Astrocyte (in vitro differentiated cells and primary cell): ENCODE results near the gene ASIC3. TPM values are rescaled to one million over a fixed set of nuclear protein-coding genes. Genes with fewer than 3 reads are reported as not detected.

Source experiments
- DNase-seq: peaks from one replicate; pipeline ENCODE4 v3.0.0-alpha.2; 2010; ENCODE audit warnings: low read depth
- FAIRE-seq: peaks from 2 replicates; lab custom pipeline; 2011; peaks lifted over from hg19 to GRCh38; lab: Jason Lieb, UNC
- H2AFZ ChIP-seq: 2 replicates; pipeline ENCODE4 v1.6.0; 2012; ENCODE audit warnings: low read depth, low read length, inconsistent platforms
- H3K27ac ChIP-seq: 2 replicates; pipeline ENCODE4 v1.5.1; 2011; ENCODE audit warnings: low read depth, low read length, inconsistent platforms
- H3K27me3 ChIP-seq: 2 replicates; pipeline ENCODE4 v1.6.0; 2011; ENCODE audit warnings: low read length, inconsistent platforms; ENCODE audit not compliant: insufficient read depth
- H3K36me3 ChIP-seq: 2 replicates; pipeline ENCODE4 v1.5.1; 2011; ENCODE audit warnings: low read length, inconsistent platforms; ENCODE audit not compliant: insufficient read depth
- H3K4me1 ChIP-seq: 2 replicates; pipeline ENCODE4 v1.5.1; 2011; ENCODE audit warnings: low read length, inconsistent platforms; ENCODE audit not compliant: insufficient read depth
- H3K4me2 ChIP-seq: 2 replicates; pipeline ENCODE4 v1.6.0; 2012; ENCODE audit warnings: low read length, inconsistent platforms
- H3K4me3 ChIP-seq: 2 replicates; pipeline ENCODE4 v1.5.1; 2011; ENCODE audit warnings: low read depth, mild to moderate bottlenecking, low read length, inconsistent platforms; ENCODE audit not compliant: insufficient read depth
- H3K79me2 ChIP-seq: 2 replicates; pipeline ENCODE4 v1.6.0; 2012; ENCODE audit warnings: mild to moderate bottlenecking, low read length, inconsistent platforms; ENCODE audit not compliant: insufficient read depth
- H3K9ac ChIP-seq: 2 replicates; pipeline ENCODE4 v1.6.0; 2012; ENCODE audit warnings: mild to moderate bottlenecking, low read length, inconsistent platforms
- H3K9me3 ChIP-seq: 2 replicates; pipeline ENCODE4 v1.5.1; 2012; ENCODE audit warnings: low read depth, mild to moderate bottlenecking, low read length, inconsistent platforms; ENCODE audit not compliant: insufficient read depth
- H4K20me1 ChIP-seq: 2 replicates; pipeline ENCODE4 v1.6.0; 2012; ENCODE audit warnings: low read length, inconsistent platforms; ENCODE audit not compliant: insufficient read depth
- H3K27ac Mint-ChIP-seq: one replicate; pipeline ENCODE4 v1.8.0; 2021; ENCODE audit warnings: mild to moderate bottlenecking, mixed read lengths; ENCODE audit not compliant: unreplicated experiment
- H3K27me3 Mint-ChIP-seq: one replicate; pipeline ENCODE4 v1.8.0; 2021; ENCODE audit warnings: low read depth, mixed read lengths; ENCODE audit not compliant: unreplicated experiment
- H3K36me3 Mint-ChIP-seq: one replicate; pipeline ENCODE4 v1.8.0; 2021; ENCODE audit warnings: low read depth, mixed read lengths; ENCODE audit not compliant: unreplicated experiment
- H3K4me1 Mint-ChIP-seq: one replicate; pipeline ENCODE4 v1.8.0; 2021; ENCODE audit warnings: low read depth, mixed read lengths; ENCODE audit not compliant: unreplicated experiment
- H3K4me3 Mint-ChIP-seq: one replicate; pipeline ENCODE4 v1.8.0; 2021; ENCODE audit warnings: mild to moderate bottlenecking, moderate library complexity, mixed read lengths; ENCODE audit not compliant: unreplicated experiment
- H3K9me3 Mint-ChIP-seq: one replicate; pipeline ENCODE4 v1.8.0; 2021; ENCODE audit warnings: mild to moderate bottlenecking, mixed read lengths; ENCODE audit not compliant: unreplicated experiment
- EZH2 ChIP-seq: IDR thresholded peaks from 2 replicates; pipeline ENCODE4 v1.6.1; 2012; ENCODE audit warnings: mild to moderate bottlenecking, low read length, inconsistent platforms; ENCODE audit not compliant: insufficient read depth
- total RNA-seq: library from RNA; stranded (reverse); gene quantifications from 2 replicates; pipeline ENCODE4 v1.2.1, GENCODE V29; 2021
- TF ChIP-seq, protein P1 (sequence below): IDR thresholded peaks from 2 replicates; pipeline ENCODE4 v1.5.1; 2011; ENCODE audit warnings: low read depth, mild to moderate bottlenecking, inconsistent platforms, low read length, moderate library complexity; ENCODE audit not compliant: insufficient read depth

ASIC3 gene
- total RNA-seq, 1 donor from 2014 or later: 3.9 TPM

DNA sequence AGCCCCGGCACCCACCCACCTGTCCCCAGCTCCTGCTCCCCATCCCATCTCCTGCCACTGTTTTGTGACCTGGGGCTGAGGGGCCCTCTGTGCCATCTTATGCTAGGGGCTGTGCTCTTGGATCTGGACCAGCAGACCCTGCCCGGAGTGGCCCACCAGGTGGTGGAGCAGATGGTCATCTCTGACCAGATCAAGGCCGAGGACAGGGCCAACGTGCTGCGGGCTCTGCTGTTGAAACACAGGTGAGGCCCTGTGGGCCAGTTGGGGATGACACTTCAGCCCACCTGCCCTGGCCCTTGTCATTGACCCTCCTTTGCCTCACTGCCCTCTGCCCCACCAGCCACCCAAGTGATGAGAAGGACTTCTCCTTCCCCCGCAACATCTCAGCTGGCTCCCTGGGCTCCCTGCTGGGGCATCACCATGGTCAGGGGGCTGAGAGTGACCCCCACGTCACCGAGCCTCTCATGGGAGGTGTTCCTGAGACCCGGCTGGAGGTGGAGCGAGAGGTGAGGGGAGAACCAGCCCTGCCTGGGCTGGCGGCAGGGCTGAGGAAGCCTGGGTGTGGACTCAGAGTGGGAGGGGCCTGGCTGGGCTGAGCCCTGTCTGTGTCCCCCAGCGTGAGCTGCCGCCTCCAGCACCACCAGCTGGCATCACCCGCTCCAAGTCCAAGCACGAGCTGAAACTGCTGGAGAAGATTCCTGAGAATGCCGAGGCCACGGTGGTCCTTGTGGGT, 21.7 kb downstream of the ASIC3 start:
- peak overlapping the region; percentile 34 for H3K27ac Mint-ChIP-seq
- no peak overlapping the region for H3K4me3 ChIP-seq
- H3K4me1 Mint-ChIP-seq: peaks cover 7% of the 10 kb centered on the region
- DNase-seq: no peak
- peaks cover 39% of the 10 kb centered on the region for H3K36me3 ChIP-seq
- no peaks in the 10 kb centered on the region for H3K27me3 ChIP-seq
- H2AFZ ChIP-seq: no peak overlapping the region
- no peak overlapping the region for H3K4me2 ChIP-seq
- peaks cover 45% of the 10 kb centered on the region for H4K20me1 ChIP-seq
- no peaks in the 10 kb centered on the region for H3K27me3 Mint-ChIP-seq
- no peaks in the 10 kb centered on the region for H3K9me3 ChIP-seq
- peaks cover 12% of the 10 kb centered on the region for H3K79me2 ChIP-seq
- no peak overlapping the region for H3K4me3 Mint-ChIP-seq
- H3K4me1 ChIP-seq: no peaks in the 10 kb centered on the region
- no peak for FAIRE-seq
- H3K9ac ChIP-seq: no peak overlapping the region
- no peak overlapping the region for H3K27ac ChIP-seq
- TF ChIP-seq, protein P1, sequence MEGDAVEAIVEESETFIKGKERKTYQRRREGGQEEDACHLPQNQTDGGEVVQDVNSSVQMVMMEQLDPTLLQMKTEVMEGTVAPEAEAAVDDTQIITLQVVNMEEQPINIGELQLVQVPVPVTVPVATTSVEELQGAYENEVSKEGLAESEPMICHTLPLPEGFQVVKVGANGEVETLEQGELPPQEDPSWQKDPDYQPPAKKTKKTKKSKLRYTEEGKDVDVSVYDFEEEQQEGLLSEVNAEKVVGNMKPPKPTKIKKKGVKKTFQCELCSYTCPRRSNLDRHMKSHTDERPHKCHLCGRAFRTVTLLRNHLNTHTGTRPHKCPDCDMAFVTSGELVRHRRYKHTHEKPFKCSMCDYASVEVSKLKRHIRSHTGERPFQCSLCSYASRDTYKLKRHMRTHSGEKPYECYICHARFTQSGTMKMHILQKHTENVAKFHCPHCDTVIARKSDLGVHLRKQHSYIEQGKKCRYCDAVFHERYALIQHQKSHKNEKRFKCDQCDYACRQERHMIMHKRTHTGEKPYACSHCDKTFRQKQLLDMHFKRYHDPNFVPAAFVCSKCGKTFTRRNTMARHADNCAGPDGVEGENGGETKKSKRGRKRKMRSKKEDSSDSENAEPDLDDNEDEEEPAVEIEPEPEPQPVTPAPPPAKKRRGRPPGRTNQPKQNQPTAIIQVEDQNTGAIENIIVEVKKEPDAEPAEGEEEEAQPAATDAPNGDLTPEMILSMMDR: no peak
- TF ChIP-seq EZH2: no peak
- peaks cover 14% of the 10 kb centered on the region for H3K36me3 Mint-ChIP-seq
- no peaks in the 10 kb centered on the region for H3K9me3 Mint-ChIP-seq

DNA sequence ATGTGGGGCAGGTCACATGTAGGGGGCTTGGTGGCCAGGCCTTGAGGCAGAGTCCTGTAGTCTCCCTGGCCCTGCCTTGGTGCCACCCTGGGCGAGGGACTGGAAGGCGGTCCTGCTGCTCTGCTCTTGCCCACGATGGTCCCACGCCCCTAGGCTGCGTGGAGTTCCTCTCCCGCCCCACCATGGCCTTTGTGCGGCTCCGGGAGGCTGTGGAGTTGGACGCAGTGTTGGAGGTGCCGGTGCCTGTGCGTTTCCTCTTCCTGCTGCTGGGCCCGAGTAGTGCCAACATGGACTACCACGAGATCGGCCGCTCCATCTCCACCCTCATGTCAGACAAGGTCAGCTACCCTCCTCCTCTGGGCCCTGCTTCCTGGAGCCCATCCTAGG, 22.2 kb downstream of the ASIC3 start:
- no peaks in the 10 kb centered on the region for H3K4me1 ChIP-seq
- no peak overlapping the region for H2AFZ ChIP-seq
- TF ChIP-seq EZH2: no peak
- TF ChIP-seq, protein P1: no peak
- H3K4me3 Mint-ChIP-seq: no peak overlapping the region
- H3K9me3 Mint-ChIP-seq: no peaks in the 10 kb centered on the region
- no peaks in the 10 kb centered on the region for H3K27me3 ChIP-seq
- no peak overlapping the region for H3K27ac ChIP-seq
- H3K9me3 ChIP-seq: no peaks in the 10 kb centered on the region
- H4K20me1 ChIP-seq: peaks cover 45% of the 10 kb centered on the region
- peaks cover 7% of the 10 kb centered on the region for H3K4me1 Mint-ChIP-seq
- H3K4me2 ChIP-seq: no peak overlapping the region
- no peak overlapping the region for H3K27ac Mint-ChIP-seq
- peaks cover 14% of the 10 kb centered on the region for H3K36me3 Mint-ChIP-seq
- H3K27me3 Mint-ChIP-seq: no peaks in the 10 kb centered on the region
- DNase-seq: no peak
- H3K4me3 ChIP-seq: no peak overlapping the region
- H3K79me2 ChIP-seq: peaks cover 7% of the 10 kb centered on the region
- FAIRE-seq: no peak
- H3K9ac ChIP-seq: no peak overlapping the region
- peaks cover 38% of the 10 kb centered on the region for H3K36me3 ChIP-seq
